Left renal cortex interstitium (tissue), 4 donors: ENCODE data around the gene SLC16A6. TPM values are rescaled to one million over a fixed set of nuclear protein-coding genes. Genes with fewer than 3 reads are reported as not detected.
"Not testable (repeated sequence)": the region's sequence is repeated elsewhere in the genome, so short reads cannot be mapped to it uniquely, and the experiment has no call there.

Source experiments
- DNase-seq, 4 donors: peaks; one replicate each; pipeline ENCODE4 v3.0.0-alpha.2; 2013; ENCODE audit warnings: low read depth in 4 of 4, low spot score in 2 of 4, missing footprints in 1 of 4
- polyA plus RNA-seq, 4 donors: library from polyadenylated mRNA; unstranded; fragments of 120-200 nt; gene quantifications; one replicate each; pipeline ENCODE4 v1.2.1, GENCODE V29; 2013; ENCODE audit not compliant: insufficient read length in 4 of 4

The SLC16A6 gene
- 1 to 10 TPM in 1 of 4 donors, under 1 TPM in 3; 0.43 to 1.5 (median 0.76) TPM for polyA plus RNA-seq

- peak in 2 of 4 donors; percentile 29 to 61 for DNase-seq
Measured at GRCh38 chr17:68290955-68291835, at the start of gene SLC16A6, which contains the start of gene ARSG. Gene SLC16A6, minus strand, starts transcription at chr17:68291127. Its CDS starts 12,807 bp downstream, at chr17:68278320. Gene ARSG, plus strand, starts transcription at chr17:68291495. Its CDS starts 15,999 bp downstream, at chr17:68307494.

GRCh38 chr17:68334393-68334792 is 43.5 kb upstream of the SLC16A6 start:
- DNase-seq, result no peak

- not testable (repeated sequence) for DNase-seq
Measured at GRCh38 chr17:68331932-68332331, 41.0 kb upstream of the SLC16A6 start.

GRCh38 chr17:68329331-68329730 is 38.4 kb upstream of the SLC16A6 start:
- no peak for DNase-seq

GRCh38 chr17:68328676-68329075 is 37.7 kb upstream of the SLC16A6 start:
- no peak for DNase-seq

GRCh38 chr17:68327823-68328557 is 37.1 kb upstream of the SLC16A6 start:
- no peak for DNase-seq

- no peak for DNase-seq
Measured at GRCh38 chr17:68326681-68327080, 35.8 kb upstream of the SLC16A6 start.

GRCh38 chr17:68325961-68326360 is 35.0 kb upstream of the SLC16A6 start:
- DNase-seq, result no peak

- no peak for DNase-seq
Measured at GRCh38 chr17:68324654-68325336, 33.9 kb upstream of the SLC16A6 start.

GRCh38 chr17:68324114-68324513 is 33.2 kb upstream of the SLC16A6 start:
- no peak for DNase-seq

GRCh38 chr17:68322630-68323029 is 31.7 kb upstream of the SLC16A6 start:
- DNase-seq, result no peak

GRCh38 chr17:68321556-68321954 is 30.6 kb upstream of the SLC16A6 start:
- DNase-seq, result no peak

GRCh38 chr17:68320943-68321555 is 30.1 kb upstream of the SLC16A6 start:
- DNase-seq, result no peak

GRCh38 chr17:68320311-68320865 is 29.5 kb upstream of the SLC16A6 start:
- no peak for DNase-seq

GRCh38 chr17:68319410-68320162 is 28.7 kb upstream of the SLC16A6 start:
- no peak for DNase-seq

GRCh38 chr17:68318103-68318991 is 27.4 kb upstream of the SLC16A6 start:
- no peak for DNase-seq

- DNase-seq, result no peak
Measured at GRCh38 chr17:68317458-68317857, 26.5 kb upstream of the SLC16A6 start.

GRCh38 chr17:68315930-68316329 is 25.0 kb upstream of the SLC16A6 start:
- no peak for DNase-seq
